ENCODE measurements around the gene KRTAP4-12. TPM values are rescaled to one million over a fixed set of nuclear protein-coding genes. Genes with fewer than 3 reads are reported as not detected.

Gene KRTAP4-12
- total RNA-seq, result not detected

GRCh38 chr17:41123991-41124371 lies at the start of gene KRTAP4-12:
Gene KRTAP4-12, minus strand, starts transcription at chr17:41124182. Its CDS starts 60 bp downstream, at chr17:41124122.

GRCh38 chr17:41168121-41168520 lies 44.1 kb upstream of the KRTAP4-12 start, which contains the start of gene KRTAP4-3:
Gene KRTAP4-3, minus strand, starts transcription at chr17:41168221. Its CDS starts 49 bp downstream, at chr17:41168172.

GRCh38 chr17:41160648-41161047 lies 36.7 kb upstream of the KRTAP4-12 start, which contains the start of gene KRTAP4-4:
Gene KRTAP4-4, minus strand, starts transcription at chr17:41160748. Its CDS starts 57 bp downstream, at chr17:41160691.

DNA sequence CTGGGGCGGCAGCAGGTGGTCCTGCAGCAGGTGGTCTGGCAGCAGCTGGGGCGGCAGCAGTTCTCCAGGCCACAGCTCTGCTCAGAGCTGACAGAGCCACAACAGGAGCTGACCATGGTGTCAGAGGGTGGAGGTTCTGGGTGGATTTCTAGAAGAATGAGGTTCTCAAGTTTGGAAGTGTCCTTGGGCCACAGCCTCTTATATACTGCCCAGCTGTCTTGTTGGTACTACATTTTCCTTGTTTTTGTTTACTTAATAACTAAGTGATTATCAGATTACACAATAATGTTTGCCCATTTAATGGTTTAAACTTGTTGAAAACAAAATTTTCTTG lies 25.6 kb upstream of the KRTAP4-12 start, which contains the start of gene KRTAP4-5:
Gene KRTAP4-5 (minus strand): TSS at position 174 of the 334 bp plus-strand sequence. CDS start 58 bp downstream, at position 116.

GRCh38 chr17:41140360-41141131 lies 16.6 kb upstream of the KRTAP4-12 start, which contains the start of gene KRTAP4-6:
Gene KRTAP4-6, minus strand, starts transcription at chr17:41140544. Its CDS starts 57 bp downstream, at chr17:41140487.

GRCh38 chr17:41117846-41118386 lies 6.1 kb downstream of the KRTAP4-12 start, which contains the start of gene KRTAP4-11:
Gene KRTAP4-11, minus strand, starts transcription at chr17:41118373. Its CDS starts 58 bp downstream, at chr17:41118315.

DNA sequence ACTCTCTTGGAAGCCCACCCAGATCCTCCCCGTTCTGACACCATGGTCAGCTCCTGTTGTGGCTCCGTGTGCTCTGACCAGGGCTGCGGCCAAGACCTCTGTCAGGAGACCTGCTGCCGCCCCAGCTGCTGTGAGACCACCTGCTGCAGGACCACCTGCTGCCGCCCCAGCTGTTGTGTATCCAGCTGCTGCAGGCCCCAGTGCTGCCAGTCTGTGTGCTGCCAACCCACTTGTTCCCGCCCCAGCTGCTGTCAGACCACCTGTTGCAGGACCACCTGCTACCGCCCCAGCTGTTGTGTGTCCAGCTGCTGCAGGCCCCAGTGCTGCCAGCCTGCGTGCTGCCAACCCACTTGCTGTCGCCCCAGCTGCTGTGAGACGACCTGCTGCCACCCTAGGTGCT lies 18.6 kb downstream of the KRTAP4-12 start, which contains the start of gene KRTAP4-9:
Gene KRTAP4-9 (plus strand): TSS at position 43 of the 400 bp plus-strand sequence. CDS start 0 bp downstream, at position 43.

DNA sequence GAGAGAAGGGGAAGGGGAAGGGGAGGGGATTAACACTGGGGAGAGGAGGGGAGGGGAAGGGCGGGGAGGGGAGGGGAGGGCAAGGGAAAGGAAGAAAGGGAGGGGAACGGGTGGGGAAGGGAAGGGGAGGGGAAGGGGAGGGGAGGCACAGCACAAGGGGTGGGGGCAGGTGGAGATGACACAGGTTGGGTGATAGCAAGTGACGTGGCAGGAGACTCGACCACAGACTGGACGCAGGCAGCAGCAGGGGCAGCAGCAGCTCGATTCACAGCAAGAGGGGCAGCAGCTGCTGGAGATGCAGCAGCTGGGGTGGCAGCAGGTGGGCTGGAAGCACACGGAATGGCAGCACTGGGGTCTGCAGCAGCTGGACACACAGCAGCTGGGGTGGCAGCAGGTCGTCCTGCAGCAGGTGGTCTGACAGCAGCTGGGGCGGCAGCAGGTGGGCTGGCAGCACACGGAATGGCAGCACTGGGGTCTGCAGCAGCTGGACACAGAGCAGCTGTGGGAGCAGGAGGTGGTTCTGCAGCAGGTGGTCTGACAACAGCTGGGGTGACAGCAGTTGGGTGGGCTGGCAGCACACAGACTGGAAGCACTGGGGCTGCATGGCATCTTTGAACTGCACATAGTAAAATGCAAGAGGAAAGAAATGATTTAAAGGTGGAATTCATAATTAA lies 22.3 kb downstream of the KRTAP4-12 start, which contains the start of gene KRTAP4-16:
Gene KRTAP4-16 (minus strand): TSS at position 624 of the 674 bp plus-strand sequence. CDS start 0 bp downstream, at position 624.

GRCh38 chr17:41098042-41098441 lies 25.9 kb downstream of the KRTAP4-12 start, which contains the start of gene KRTAP4-8:
Gene KRTAP4-8, minus strand, starts transcription at chr17:41098142. Its CDS starts 58 bp downstream, at chr17:41098084.

GRCh38 chr17:41084100-41084856 lies 39.7 kb downstream of the KRTAP4-12 start, which contains the start of gene KRTAP4-7:
Gene KRTAP4-7, plus strand, starts transcription at chr17:41084150. Its CDS starts 57 bp downstream, at chr17:41084207.

Other genes with a start within 250 kb of the KRTAP4-12 start
- not detected for gene KRT20, start 238.9 kb downstream of the KRTAP4-12 start, total RNA-seq
- 9.0 TPM for gene KRT23, start 186.5 kb downstream of the KRTAP4-12 start, total RNA-seq
- gene KRT39, start 157.2 kb downstream of the KRTAP4-12 start, total RNA-seq, result 0.44 TPM
- 1.4 TPM for gene KRT40, start 139.9 kb downstream of the KRTAP4-12 start, total RNA-seq
- not detected for gene KRTAP3-3, start 130.0 kb downstream of the KRTAP4-12 start, total RNA-seq
- gene KRTAP3-2, start 124.3 kb downstream of the KRTAP4-12 start, total RNA-seq, result not detected
- not detected for gene KRTAP3-1, start 115.1 kb downstream of the KRTAP4-12 start, total RNA-seq
- not detected for gene KRTAP1-5, start 97.0 kb downstream of the KRTAP4-12 start, total RNA-seq
- gene KRTAP1-4, start 94.0 kb downstream of the KRTAP4-12 start, total RNA-seq, result not detected
- not detected for gene KRTAP1-3, start 89.3 kb downstream of the KRTAP4-12 start, total RNA-seq
- gene KRTAP1-1, start 82.7 kb downstream of the KRTAP4-12 start, total RNA-seq, result not detected
- gene KRTAP2-1, start 76.9 kb downstream of the KRTAP4-12 start, total RNA-seq, result not detected
- gene KRTAP2-2, start 69.0 kb downstream of the KRTAP4-12 start, total RNA-seq, result not detected
- gene KRTAP2-3, start 64.1 kb downstream of the KRTAP4-12 start, total RNA-seq, result not detected
- gene KRTAP2-4, start 58.3 kb downstream of the KRTAP4-12 start, total RNA-seq, result not detected
- gene KRTAP4-7, start 40.0 kb downstream of the KRTAP4-12 start, total RNA-seq, result not detected
- gene KRTAP4-8, start 26.0 kb downstream of the KRTAP4-12 start, total RNA-seq, result not detected
- gene KRTAP4-16, start 22.0 kb downstream of the KRTAP4-12 start, total RNA-seq, result not detected
- not detected for gene KRTAP4-9, start 18.8 kb downstream of the KRTAP4-12 start, total RNA-seq
- gene KRTAP4-11, start 5.8 kb downstream of the KRTAP4-12 start, total RNA-seq, result not detected
- gene KRTAP4-6, start 16.4 kb upstream of the KRTAP4-12 start, total RNA-seq, result not detected
- not detected for gene KRTAP4-5, start 25.6 kb upstream of the KRTAP4-12 start, total RNA-seq
- gene KRTAP4-4, start 36.6 kb upstream of the KRTAP4-12 start, total RNA-seq, result not detected
- gene KRTAP4-3, start 44.0 kb upstream of the KRTAP4-12 start, total RNA-seq, result not detected
- not detected for gene KRTAP4-2, start 54.0 kb upstream of the KRTAP4-12 start, total RNA-seq
- gene KRTAP4-1, start 60.7 kb upstream of the KRTAP4-12 start, total RNA-seq, result not detected
- not detected for gene KRTAP9-1, start 65.7 kb upstream of the KRTAP4-12 start, total RNA-seq
- not detected for gene KRTAP9-2, start 102.5 kb upstream of the KRTAP4-12 start, total RNA-seq
- not detected for gene KRTAP9-3, start 108.3 kb upstream of the KRTAP4-12 start, total RNA-seq
- gene KRTAP9-8, start 113.8 kb upstream of the KRTAP4-12 start, total RNA-seq, result 0.44 TPM
- not detected for gene KRTAP9-4, start 125.5 kb upstream of the KRTAP4-12 start, total RNA-seq
- gene KRTAP9-9, start 131.2 kb upstream of the KRTAP4-12 start, total RNA-seq, result not detected
- not detected for gene KRTAP9-6, start 141.2 kb upstream of the KRTAP4-12 start, total RNA-seq
- not detected for gene KRTAP9-7, start 151.5 kb upstream of the KRTAP4-12 start, total RNA-seq
- not detected for gene KRTAP29-1, start 178.7 kb upstream of the KRTAP4-12 start, total RNA-seq
- gene KRTAP16-1, start 185.1 kb upstream of the KRTAP4-12 start, total RNA-seq, result not detected
- not detected for gene KRTAP17-1, start 191.5 kb upstream of the KRTAP4-12 start, total RNA-seq
- gene KRT33A, start 226.6 kb upstream of the KRTAP4-12 start, total RNA-seq, result not detected
- gene KRT33B, start 245.6 kb upstream of the KRTAP4-12 start, total RNA-seq, result not detected